ENCODE results near the gene CSTF2T. TPM values are rescaled to one million over a fixed set of nuclear protein-coding genes. Genes with fewer than 3 reads are reported as not detected.
A peak's percentile ranks its signal among the peaks of the same experiment; 100 is the strongest.

The CSTF2T gene, protein sequence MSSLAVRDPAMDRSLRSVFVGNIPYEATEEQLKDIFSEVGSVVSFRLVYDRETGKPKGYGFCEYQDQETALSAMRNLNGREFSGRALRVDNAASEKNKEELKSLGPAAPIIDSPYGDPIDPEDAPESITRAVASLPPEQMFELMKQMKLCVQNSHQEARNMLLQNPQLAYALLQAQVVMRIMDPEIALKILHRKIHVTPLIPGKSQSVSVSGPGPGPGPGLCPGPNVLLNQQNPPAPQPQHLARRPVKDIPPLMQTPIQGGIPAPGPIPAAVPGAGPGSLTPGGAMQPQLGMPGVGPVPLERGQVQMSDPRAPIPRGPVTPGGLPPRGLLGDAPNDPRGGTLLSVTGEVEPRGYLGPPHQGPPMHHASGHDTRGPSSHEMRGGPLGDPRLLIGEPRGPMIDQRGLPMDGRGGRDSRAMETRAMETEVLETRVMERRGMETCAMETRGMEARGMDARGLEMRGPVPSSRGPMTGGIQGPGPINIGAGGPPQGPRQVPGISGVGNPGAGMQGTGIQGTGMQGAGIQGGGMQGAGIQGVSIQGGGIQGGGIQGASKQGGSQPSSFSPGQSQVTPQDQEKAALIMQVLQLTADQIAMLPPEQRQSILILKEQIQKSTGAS
- total RNA-seq: 10 to 100 TPM; 20.9 to 22.4 TPM

GRCh38 chr10:51699475-51700227, at the start of gene CSTF2T:
CSTF2T (minus strand) TSS chr10:51699595; CDS start chr10:51699549, 46 bp downstream.
- intact Hi-C loops (cut with DNase I): loop anchor here (10.0 kb wide), 1 partner anchor 625 kb away; the partner anchor contains the start of gene PRKG1

DNA sequence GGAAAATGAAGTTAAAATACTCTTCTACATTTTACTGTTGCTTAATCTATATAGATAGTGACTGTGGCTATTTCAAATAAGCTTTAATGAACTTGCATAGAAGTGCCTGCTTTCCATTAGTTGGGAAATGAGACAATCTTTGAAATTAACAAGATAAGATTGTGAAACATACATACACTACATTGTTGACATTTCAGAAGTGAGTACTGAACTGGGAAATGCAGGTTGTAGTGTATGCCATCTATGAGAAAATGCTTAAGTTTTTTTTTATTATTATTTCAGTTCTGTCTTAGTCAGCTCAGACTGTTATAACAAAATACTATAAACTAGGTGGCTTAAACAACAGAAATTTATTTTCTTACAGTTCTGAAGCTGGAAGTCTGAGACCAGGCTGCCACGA, 49.6 kb upstream of the CSTF2T start:
- H3K27ac ChIP-seq: no peak overlapping the region
- H3K4me3 ChIP-seq: no peak overlapping the region
- WGBS: 80% methylated on average over 1 of the region's 1 CpG
- H3K36me3 ChIP-seq: no peaks in the 10 kb centered on the region
- no peak for DNase-seq (ENCODE audit: low spot score)
- no peaks in the 10 kb centered on the region for H3K4me1 ChIP-seq (replicated peaks)
- H3K9me3 ChIP-seq: no peaks in the 10 kb centered on the region
- no peaks in the 10 kb centered on the region for H3K27me3 ChIP-seq (replicated peaks; ENCODE audit: insufficient read depth)
- intact Hi-C loops (cut with DNase I): no loop called here
- TF ChIP-seq POLR2AphosphoS5 (IDR thresholded peaks at IDR 0.05) (no peak), POLR2A (IDR thresholded peaks at IDR 0.05) (no peak)
- TF ChIP-seq, protein P1, sequence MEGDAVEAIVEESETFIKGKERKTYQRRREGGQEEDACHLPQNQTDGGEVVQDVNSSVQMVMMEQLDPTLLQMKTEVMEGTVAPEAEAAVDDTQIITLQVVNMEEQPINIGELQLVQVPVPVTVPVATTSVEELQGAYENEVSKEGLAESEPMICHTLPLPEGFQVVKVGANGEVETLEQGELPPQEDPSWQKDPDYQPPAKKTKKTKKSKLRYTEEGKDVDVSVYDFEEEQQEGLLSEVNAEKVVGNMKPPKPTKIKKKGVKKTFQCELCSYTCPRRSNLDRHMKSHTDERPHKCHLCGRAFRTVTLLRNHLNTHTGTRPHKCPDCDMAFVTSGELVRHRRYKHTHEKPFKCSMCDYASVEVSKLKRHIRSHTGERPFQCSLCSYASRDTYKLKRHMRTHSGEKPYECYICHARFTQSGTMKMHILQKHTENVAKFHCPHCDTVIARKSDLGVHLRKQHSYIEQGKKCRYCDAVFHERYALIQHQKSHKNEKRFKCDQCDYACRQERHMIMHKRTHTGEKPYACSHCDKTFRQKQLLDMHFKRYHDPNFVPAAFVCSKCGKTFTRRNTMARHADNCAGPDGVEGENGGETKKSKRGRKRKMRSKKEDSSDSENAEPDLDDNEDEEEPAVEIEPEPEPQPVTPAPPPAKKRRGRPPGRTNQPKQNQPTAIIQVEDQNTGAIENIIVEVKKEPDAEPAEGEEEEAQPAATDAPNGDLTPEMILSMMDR (IDR thresholded peaks at IDR 0.05): no peak

More at GRCh38 chr10:51699475-51700227, at the start of gene CSTF2T:
- peak; percentile 89 for DNase-seq (ENCODE audit: low spot score)
- Histone ChIP-seq H3K27ac (peak within 1 kb of the TSS; percentile 94 to 96), H3K27me3 (replicated peaks; ENCODE audit: insufficient read depth) (no peaks in the 10 kb centered on the region), H3K4me3 (peak within 1 kb of the TSS; percentile 67 to 78), H3K9me3 (no peaks in the 10 kb centered on the region), H3K36me3 (no peaks in the 10 kb centered on the region), H3K4me1 (replicated peaks) (peaks cover 12% of the 10 kb centered on the region)
- TF ChIP-seq, protein P1 (IDR thresholded peaks at IDR 0.05): no peak
- peak; percentile 17 for TF ChIP-seq POLR2A (IDR thresholded peaks at IDR 0.05)
- TF ChIP-seq POLR2AphosphoS5 (IDR thresholded peaks at IDR 0.05): peak; percentile 88
- under 1% methylated on average over 45 of the region's 45 CpGs for WGBS

DNA sequence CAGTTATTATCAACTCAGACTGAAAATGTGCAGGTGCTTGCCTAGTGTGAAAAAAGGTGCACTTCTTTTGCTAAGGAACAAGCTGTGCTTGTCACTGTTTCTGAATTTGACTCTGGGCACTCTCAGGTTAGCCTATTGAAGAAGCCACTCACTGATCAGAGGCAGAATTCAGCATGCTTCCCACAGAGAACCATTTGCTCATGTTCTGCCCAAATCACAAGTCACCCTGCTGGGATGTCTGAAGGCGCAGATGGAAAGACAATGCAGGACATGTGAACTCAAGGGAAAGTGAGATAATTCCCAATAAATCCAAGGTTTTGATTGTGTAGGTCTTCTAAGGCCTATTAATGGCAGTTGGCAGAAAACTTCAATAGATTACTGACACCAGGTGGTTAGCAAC, 47.8 kb upstream of the CSTF2T start:
- no peak for DNase-seq (ENCODE audit: low spot score)
- Histone ChIP-seq H3K27ac (no peak overlapping the region), H3K27me3 (replicated peaks; ENCODE audit: insufficient read depth) (no peaks in the 10 kb centered on the region), H3K4me1 (replicated peaks) (no peaks in the 10 kb centered on the region), H3K4me3 (no peak overlapping the region), H3K36me3 (no peaks in the 10 kb centered on the region), H3K9me3 (no peaks in the 10 kb centered on the region)
- TF ChIP-seq, protein P1 (IDR thresholded peaks at IDR 0.05): no peak
- TF ChIP-seq POLR2AphosphoS5 (IDR thresholded peaks at IDR 0.05): no peak
- intact Hi-C loops (cut with DNase I): no loop called here
- WGBS: 95% methylated on average over 1 of the region's 1 CpG

GRCh38 chr10:51745397-51745796, 46.0 kb upstream of the CSTF2T start:
- Histone ChIP-seq H3K9me3 (no peaks in the 10 kb centered on the region), H3K27me3 (replicated peaks; ENCODE audit: insufficient read depth) (no peaks in the 10 kb centered on the region), H3K4me3 (no peak overlapping the region), H3K36me3 (no peaks in the 10 kb centered on the region), H3K4me1 (replicated peaks) (no peaks in the 10 kb centered on the region), H3K27ac (no peak overlapping the region)
- intact Hi-C loops (cut with DNase I): no loop called here
- 92% methylated on average over 2 of the region's 2 CpGs for WGBS
- no peak for DNase-seq (ENCODE audit: low spot score)
- TF ChIP-seq POLR2A (IDR thresholded peaks at IDR 0.05): no peak
